ENCODE measurements around the gene CREB3L4.
"Not testable (repeated sequence)": the region's sequence is repeated elsewhere in the genome, so short reads cannot be mapped to it uniquely, and the experiment has no call there.

CREB3L4 gene

DNA sequence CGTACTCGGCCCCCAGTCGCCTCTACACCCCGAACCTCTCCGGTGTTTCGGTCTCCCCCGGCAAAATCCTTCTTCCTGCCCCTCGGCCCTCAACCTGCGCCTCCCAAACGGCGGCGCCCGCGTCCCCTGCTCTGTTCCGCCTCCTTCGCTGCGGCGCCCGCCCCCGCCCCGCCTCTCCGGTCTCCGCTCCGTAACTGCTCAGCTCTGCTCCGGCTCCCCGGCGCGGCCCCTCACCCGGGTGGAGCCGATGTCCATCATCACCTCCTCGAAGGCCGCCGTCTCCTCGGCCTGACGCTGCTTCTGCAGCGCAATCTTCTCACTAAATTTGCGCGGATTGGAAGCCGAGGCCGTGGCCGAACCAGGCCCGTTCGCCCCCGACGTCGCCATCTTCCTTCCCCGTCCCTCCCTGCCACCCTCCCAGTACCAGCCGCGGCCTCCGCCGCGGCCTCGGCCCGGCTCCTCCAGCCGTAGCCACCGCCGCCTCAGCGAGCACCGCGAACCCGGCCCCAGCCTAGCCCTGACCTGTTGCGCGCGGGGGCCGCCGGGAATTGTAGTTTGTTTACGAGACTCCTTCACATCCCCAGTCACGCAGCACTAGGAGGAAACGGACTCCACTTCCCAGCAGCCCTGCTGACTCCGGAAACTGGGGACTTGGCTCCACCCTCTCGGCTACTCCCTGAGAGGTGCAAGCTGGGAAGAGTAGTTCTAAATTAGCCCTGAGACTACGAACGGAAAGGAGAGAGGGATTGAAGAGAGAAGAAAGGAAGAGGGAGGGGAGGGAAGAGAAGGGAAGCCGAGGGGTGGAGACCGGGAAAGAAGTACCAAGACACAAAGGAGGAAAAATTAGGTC lies 9.4 kb upstream of the CREB3L4 start, which contains the start of gene CRTC2:
CRTC2 (minus strand) TSS at position 502 of the 850 bp plus-strand sequence; CDS start at position 387, 115 bp downstream.
- peak; percentile 98 for DNase-seq

DNA sequence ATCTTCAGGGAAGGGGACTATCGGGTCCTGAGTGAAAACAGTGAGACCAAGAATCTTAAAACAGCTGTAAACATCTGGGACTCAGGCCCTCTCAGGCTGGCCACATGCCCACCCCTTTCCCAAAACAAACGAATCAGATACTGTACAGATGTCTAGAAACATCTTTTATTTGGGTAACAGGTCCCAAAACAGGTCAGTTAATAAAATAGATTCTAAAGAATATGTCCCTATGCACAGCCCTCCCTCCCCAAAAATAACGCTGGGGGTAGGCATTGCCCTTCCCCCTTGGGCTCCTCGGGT lies 8.8 kb upstream of the CREB3L4 start:
- no peak for DNase-seq

DNA sequence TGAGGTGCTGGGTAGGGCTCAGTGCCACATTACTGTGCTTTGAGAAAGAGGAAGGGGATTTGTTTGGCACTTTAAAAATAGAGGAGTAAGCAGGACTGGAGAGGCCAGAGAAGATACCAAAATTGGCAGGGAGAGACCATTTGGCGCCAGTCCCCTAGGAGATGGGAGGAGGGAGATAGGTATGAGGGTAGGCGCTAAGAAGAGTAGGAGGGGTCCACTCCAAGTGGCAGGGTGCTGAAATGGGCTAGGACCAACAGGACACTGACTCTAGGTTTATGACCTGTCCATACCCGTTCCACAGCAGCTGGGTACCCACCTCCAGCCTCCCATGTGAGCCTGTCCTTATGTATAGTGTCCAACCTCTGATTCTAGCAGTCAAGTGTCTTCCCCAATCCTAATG lies 8.2 kb upstream of the CREB3L4 start:
- no peak for DNase-seq

DNA sequence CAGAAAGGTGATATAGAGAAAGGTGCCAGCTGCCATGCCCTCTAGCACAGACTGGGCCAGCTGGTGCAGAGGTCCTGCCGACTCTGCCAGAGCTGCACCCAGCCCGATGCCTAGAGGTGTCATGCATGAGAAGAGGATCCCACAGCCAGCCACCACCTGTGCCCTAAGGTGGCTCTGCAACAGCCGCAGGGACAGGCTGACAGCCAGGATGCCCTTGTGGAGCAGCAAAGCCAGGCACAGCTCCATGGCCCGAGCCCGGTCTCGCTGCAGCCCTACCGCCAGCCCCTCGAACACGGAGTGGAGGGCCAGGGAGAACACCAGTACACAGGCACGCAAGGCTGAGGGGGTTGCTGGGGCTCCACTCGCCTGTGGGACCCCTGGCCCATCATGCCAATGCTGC lies 7.5 kb upstream of the CREB3L4 start:
- DNase-seq, result no peak

DNA sequence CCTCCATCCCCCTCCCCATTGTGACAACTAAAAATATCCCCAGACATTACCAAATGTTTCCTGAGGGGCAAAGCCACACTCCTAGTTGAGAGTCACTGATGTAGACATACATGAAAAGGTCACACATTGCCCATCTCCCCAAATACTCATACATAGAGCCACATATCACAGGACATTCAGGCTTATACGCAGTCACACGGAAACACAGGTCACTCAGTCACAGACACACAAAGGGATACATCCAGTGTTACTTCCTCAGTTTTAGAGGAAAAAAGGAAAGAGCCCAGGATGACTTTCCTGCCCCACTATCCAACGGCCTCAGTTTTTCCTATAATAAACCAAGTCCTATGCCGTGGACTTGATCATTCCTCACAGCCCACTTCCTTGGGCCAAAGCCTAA lies 6.3 kb upstream of the CREB3L4 start:
- no peak for DNase-seq

DNA sequence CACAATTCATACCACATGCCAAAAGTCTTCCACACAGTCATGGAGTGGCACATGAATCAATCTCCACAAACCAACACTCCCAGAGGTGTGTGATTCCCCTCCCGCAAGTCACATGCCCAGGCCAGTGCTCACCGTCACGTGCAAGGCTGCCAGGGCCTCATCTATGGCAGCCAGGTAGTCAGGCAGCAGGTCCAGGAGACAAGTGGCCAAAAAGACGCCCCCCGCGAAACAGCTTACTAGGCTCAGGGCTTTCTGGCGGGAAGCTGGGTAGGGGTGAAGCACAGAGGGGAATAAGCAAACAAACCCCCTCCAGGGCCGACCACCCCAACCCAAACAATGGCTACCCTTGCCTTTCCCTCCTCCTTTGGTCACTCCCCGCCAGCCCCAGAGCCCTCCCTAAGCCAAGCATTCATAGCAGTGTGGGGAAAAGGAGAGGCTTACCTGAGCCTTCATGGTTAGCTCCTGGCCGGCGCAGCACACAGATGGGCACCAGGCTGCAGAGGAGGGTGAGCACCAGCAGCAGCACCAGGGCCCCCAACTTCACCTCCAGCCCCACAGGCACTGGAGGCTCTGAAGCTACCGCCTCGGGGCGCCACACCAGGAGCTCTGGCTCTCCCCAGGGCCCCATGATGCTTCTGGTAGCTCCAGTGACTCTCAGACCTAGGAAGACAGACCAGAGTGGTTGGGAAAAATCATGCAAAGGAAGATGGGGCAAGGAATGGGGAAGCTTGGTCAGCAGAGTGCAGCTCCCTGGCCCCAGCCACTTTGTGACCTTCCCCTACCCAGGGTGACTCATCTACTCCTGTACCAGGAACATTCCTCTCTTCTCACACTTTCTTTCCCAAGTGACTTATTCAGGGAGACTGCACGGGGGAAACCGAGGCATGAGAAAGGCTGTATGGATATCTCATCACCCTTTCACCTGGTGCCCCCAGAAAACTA lies 5.3 kb upstream of the CREB3L4 start:
- DNase-seq, result peak; percentile 48

DNA sequence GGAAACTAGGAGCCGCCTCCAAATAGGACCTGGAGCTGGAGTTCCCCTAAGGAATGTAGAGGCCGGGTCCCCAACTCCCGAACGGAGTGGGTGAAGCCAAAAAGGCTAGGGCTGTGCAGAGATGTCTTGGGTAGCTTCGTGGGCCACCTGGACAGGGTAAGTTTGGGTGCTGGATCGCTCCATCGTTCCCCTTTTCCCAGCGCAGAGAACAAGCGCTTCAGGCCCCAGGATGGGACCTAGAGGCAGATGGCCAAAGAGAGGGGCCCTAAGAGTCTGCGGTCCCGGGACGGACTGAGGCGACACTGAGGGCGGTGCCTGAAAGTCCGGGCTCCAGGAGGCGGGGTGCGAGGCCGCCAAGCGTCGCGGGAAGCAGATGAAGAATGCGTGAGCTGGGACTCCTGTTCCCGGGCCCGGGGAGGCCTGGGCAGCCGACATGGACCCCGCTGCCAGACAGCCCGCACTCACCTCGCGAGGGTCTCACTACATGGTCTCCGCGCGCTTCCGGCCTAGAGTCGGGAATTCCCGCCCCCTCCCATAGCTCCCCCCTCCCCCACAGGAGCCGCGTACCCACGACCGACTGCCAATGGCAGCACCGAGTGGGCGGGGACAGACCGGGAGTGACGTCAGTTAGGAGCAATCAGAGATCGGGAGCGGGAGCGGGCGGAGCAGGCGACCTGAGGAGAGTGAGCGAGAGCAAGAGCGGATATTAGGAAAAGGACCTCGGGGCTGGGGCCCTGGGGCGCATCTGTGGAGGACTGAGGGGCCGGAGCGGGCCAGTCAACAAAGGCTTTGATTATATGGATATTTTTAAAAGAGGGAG lies 4.5 kb upstream of the CREB3L4 start, which contains the start of gene SLC39A1:
SLC39A1 (minus strand) TSS at position 508 of the 820 bp plus-strand sequence. CDS start 822 bp downstream, outside the sequence.
- peak; percentile 96 for DNase-seq

DNA sequence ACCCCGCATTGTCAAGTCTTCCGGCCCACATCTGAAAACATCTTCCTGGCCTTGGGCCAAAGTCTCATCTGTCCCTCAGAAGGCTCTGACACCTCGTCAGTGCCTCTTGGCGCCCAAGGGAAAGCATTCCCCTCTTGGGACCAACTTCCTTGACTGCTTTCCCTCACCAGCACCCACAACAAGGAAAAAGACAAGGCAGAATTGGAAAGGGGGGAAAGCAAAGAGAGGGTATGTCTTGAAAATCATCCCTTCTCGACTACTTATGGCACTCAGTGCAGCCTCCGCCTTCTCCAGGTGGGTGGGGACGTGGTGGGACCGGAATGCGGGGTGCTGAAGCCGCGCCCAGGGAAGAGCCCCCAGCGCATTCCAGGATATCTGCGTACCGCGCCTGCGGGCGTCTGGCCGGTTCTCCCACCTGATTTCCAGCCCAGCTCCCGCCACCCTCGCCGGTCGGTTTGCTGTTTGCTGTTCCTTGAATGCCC lies 3.8 kb upstream of the CREB3L4 start:
- DNase-seq, result no peak

DNA sequence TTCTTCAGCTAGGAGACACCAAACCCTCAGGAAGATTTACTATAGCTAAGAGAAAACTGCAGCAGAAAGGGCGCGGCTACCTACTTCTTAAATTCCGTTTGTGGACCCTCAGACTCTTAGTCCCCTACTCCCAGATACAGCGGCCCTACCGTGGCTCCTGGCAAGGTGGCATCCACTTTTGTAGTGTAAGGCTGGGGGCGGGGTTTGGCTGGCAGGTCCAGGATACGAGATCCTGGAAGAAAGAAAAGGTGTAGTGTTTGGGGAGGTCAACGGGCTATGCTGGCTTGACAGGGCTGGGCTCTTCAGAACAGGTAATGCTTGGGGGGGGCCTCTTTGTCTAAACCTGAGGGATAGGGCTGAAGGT lies 280 bp downstream of the CREB3L4 start:
- no peak for DNase-seq

DNA sequence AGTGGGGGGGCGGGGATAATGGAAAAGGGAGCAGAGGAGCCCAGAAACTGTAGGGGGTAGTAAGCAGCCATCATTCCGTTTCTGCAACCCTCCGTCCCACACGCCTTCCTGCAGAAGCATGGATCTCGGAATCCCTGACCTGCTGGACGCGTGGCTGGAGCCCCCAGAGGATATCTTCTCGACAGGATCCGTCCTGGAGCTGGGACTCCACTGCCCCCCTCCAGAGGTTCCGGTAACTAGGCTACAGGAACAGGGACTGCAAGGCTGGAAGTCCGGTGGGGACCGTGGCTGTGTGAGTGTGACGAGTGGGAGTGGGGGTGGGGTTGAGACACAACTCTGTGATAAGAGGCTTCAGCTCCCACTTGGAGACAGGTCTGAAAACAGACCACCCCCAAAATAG lies 706 bp downstream of the CREB3L4 start:
- DNase-seq, result no peak

DNA sequence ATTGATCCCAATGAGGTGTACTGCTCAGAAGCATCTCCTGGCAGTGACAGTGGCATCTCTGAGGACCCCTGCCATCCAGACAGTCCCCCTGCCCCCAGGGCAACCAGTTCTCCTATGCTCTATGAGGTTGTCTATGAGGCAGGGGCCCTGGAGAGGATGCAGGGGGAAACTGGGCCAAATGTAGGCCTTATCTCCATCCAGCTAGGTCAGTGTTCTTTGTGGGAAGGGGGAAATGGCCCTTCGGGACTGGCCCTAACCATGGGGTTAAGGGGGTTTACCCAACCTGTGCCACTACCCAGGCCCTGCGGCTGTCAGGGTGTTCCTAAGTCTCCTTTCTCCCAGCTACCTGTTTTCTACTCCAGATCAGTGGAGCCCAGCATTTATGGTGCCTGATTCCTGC lies 1.3 kb downstream of the CREB3L4 start:
- DNase-seq, result no peak

DNA sequence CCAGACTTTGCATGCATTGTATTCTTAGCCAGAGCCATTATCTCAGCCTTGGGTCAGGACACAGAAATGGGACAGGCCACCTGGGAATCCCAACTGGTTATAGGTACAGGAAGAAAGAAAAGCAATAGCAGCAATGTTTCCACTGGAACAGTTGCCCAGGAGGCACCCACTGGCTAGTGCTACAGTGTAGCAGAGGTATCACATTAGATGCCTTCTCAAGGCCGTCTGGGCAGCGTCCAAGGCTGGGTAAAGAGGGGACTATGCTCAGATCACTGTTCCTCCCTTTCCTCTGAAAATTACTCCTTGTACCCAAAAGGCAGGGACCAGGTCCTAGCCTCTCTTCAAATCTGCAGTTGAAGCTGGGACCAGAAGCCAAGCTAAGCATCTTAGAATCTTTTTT lies 2.6 kb downstream of the CREB3L4 start:
- no peak for DNase-seq

DNA sequence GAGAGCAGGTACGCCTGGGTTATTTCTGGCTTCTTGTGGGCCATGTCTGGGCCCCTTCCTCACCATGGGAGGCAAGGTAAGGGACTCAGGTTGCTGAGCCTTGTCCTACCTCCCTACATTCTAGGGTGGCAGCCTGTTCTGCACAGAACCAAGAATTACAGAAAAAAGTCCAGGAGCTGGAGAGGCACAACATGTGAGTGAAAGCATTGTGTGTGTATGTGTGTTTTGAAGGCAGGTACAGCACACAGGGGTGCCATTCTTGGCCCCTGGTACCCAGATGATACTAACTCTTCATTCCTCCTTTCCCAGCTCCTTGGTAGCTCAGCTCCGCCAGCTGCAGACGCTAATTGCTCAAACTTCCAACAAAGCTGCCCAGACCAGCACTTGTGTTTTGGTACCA lies 5.4 kb downstream of the CREB3L4 start:
- no peak for DNase-seq

DNA sequence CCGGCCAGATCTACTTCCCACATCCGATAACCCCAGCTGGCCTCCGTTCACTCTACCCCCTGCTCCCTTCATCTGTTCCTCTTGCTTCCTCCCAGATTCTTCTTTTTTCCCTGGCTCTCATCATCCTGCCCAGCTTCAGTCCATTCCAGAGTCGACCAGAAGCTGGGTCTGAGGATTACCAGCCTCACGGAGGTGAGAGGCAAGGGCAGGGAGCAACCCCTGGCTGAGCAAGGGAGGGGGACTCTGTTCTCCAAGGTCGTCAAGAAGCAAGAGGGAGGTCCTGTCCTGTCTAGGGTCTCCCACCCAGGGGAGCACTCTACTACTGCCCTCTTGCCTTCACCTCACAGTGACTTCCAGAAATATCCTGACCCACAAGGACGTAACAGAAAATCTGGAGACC lies 5.8 kb downstream of the CREB3L4 start:
- no peak for DNase-seq

DNA sequence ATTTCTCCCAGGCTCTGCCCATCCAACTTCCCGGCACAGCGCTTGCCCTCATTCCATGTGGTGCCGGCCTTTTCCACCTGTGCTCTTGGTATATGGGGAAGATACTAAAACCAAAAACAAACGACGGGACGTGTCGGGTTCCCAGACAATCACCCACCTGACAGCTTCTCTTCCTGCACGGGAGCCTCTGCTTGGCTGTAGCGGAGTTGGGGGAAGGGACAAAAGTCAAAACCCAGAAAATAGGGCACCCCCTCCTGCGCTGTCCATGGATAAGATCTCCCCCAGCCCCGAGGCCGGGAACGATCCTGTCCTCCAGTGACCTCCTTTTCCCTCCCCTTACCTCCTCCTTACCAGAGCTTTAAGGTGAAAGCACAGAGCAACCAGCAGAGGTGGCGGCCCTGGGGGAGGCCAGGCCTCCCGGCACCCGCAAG lies 9.1 kb downstream of the CREB3L4 start:
- no peak for DNase-seq

DNA sequence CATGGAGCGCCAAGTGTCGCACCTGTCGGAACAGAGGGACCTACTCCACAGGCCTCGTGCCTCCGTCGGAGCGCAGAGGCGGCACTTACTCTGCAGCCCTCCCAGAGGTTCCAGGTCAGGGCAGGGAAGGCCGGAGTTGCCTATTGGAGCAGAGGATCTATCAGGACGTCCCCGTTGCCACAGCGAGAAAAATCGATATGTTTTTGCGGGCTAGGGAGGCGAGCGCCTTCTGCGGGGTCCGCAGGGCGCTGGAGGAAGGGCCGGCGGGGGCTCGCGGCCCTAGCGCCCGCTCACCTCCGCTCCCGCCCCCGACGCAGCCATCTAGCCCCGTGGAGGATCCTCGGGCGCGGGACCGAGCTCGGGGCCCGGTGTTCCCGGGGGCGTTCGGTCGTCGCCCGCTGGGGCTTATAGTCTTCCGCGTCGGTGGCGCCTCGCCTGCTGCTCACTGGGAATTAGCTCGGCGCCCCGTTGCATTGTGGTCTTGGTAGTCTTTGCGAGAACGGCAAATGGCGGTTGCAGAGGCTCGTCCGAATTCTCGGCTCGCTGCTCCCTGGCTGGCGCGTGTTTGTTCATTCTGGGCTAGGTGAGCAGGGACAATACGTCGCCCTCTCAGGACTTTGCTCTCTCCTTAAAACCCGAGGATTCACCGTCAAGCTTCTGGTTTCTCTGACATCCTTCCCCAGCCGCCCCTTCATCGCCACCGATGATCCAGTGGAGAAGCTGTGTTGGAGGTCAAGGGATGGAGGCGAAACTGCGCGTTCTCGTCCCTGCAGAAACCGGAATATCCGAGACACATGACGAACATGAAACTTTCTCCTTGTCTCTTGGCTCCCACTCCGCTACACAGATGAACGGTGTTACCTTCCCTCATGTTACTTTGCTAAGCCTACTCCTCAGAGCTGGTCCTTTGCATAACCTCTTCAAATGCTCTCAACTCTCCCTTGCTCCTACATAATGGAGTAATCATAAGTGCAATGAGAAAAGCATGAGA lies 9.8 kb downstream of the CREB3L4 start, which contains the start of gene JTB:
JTB (minus strand) TSS at position 425 of the 991 bp plus-strand sequence; CDS start at position 3, 422 bp downstream.
- peak; percentile 82 for DNase-seq

DNA sequence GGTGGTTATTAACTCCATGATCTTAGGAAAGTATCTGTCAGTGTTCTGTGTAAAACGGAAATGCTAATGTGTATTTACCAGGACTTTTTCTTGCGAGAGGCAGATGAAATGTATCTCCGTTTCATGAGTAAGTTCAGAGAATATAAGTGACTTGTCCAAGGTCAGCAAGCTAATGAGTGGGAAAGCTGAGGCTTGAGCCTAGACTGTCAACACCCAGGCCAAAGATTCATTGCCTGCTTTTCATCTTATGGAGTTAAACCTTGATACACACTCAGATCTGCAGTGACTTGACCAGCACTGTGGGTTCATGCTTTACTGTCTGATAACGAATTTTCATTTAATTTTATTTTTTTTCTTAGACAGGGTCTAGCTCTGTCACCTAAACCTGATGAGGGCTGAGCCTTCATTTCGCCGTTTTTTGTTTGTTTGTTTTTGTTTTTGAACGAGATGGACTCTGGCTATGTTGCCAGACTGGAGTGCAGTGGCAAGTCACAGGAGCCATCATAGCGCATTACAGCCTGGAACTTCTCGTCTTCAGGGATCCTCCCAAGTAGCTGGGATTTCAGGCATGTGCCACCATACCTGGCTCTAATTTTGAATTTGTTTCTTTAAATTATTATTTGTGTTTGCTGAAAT lies 10.7 kb downstream of the CREB3L4 start:
- no peak for DNase-seq

DNA sequence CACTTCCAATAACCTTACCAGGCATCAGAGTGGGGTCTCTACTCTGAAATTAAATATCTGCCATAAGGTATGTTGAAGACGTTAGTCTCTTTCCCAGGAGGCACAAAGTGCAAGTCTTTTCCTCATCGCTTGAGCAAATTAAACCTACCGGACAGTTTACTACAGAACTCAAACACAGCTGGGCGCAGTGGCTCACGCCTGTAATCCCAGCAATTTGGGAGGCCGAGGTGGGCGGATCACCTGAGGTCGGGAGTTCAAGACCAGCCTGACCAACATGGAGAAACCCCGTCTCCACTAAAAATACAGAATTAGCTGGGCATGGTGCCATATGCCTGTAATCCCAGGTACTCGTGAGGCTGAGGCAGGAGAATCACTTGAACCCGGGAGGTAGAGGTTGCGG lies 11.4 kb downstream of the CREB3L4 start:
- not testable (repeated sequence) for DNase-seq

DNA sequence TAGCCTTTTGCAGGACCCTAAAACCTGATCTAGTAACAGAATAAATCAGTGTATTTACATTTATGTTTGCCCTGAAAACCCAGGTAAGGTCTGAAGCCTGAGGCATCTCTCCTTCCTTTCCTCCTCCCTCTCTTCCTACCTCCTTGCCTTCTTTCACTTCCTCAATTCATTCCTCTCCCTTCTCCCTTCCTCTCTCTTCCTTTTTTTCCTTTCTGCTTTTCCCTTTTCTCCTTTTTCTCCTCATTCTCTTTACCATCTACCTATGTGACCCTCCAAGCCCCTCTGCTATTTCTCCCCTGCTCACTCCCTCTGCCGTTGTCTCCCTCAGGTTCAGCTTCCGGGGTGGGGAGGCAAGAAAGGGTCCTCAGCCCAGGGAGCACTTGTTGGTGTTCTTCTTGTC lies 14.0 kb downstream of the CREB3L4 start:
- DNase-seq, result not testable (repeated sequence)

DNA sequence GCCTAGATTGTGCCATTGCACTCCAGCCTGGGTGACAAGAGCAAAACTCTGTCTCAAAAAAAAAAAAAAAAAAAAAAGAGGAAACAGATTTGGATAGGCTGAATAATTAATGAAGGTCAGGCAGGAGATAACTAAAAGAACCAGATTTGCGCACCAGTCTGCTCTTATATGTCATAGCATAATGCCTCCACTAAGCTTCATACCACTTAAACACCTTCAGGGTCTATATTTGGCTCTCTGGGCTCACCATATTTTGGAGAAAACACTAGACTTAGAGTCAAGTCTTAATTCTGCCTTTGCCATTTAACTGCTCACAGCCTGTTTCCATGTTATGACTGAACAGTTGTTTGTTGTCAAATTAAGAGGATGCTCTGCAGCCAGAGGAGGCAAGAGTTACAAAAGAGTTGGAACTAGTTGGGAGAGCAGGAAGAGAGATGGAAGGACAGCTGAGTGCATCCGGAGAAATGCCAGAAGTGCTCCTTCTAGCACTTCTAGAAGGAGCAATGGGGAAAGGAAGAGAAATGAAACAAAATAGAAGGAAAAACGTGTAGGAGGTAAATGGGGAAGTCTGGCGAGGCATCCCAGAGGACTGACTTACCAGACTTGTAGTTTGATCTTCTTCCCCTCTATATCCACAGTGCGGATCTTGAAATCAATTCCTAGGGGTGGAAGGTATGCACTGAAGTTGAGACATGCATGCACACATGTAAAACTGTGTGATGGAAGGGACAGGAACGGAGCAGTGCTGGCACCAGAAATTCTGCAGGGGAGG lies 16.6 kb downstream of the CREB3L4 start:
- no peak for DNase-seq

Measured in fibroblast of skin of scalp (primary cell).